Measurements from ENCODE around the gene LY6G5B. TPM values are rescaled to one million over a fixed set of nuclear protein-coding genes. Genes with fewer than 3 reads are reported as not detected.
A peak's percentile ranks its signal among the peaks of the same experiment; 100 is the strongest.

The LY6G5B gene
- polyA plus RNA-seq, 1 of the 3 experiments (the other 2 are of a cell fraction) = 12.7 TPM

DNA sequence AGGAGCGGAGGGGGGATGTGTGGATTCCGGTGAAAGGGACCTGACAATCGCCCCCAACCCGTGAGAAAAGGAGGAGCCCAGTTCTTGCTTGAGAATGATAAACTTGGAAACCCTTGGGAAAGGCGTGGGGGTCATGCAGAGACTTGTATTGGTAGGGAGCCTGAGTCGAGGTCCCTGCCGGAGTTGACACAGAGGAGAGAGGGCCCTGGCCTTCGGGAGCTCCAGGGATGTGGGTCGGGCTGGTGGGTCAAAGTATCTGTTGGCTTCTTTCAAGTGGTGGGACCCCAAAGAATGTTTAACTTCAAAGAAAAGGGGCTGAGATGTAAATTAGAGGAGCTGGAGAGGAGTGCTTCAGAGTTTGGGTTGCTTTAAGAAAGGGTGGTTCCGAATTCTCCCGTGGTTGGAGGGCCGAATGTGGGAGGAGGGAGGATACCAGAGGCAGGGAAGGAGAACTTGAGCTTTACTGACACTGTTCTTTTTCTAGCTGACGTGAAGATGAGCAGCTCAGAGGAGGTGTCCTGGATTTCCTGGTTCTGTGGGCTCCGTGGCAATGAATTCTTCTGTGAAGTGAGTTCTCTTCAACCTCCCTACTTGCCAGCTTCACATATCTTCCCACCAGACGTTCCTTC is 3.3 kb upstream of the LY6G5B start:
- Histone ChIP-seq H3K36me3 (replicated peaks in 1 of 2; ENCODE audit: control insufficient read depth in 1 of 2, insufficient read depth in 2 of 2, low read length in 1 of 2) (peaks cover 41 to 55% of the 10 kb centered on the region in 2 experiments), H3K9ac (peak overlapping the region; percentile 92), H4K20me1 (ENCODE audit: insufficient read depth) (no peaks in the 10 kb centered on the region), H2AFZ (ENCODE audit: low read depth) (no peak overlapping the region), H3K9me3 (no peaks in the 10 kb centered on the region), H3K4me2 (peak overlapping the region; percentile 97), H3K4me3 (ENCODE audit: low read depth in 2 of 2, low read length in 1 of 2) (peak overlapping the region; percentile 86 to 89), H3K27ac (ENCODE audit: low read depth in 2 of 2, low read length in 1 of 2) (peak overlapping the region; percentile 82 to 87), H3K9me2 (no peaks in the 10 kb centered on the region), H3K4me1 (ENCODE audit: control insufficient read depth in 1 of 2, insufficient read depth in 2 of 2, low read depth in 1 of 2, low read length in 1 of 2) (peaks cover 14 to 17% of the 10 kb centered on the region in 2 experiments; a peak in 3 of 4 replicates), H3K27me3 (ENCODE audit: insufficient read depth) (no peaks in the 10 kb centered on the region), H3F3A (replicated peaks; ENCODE audit: insufficient read depth) (peaks cover 21% of the 10 kb centered on the region), H3K79me2 (ENCODE audit: insufficient read depth) (peaks cover 69% of the 10 kb centered on the region)
- WGBS (ENCODE audit: low lambda C conversion rate) = 2% methylated on average over 15 of the region's 15 CpGs
- POLR2A ChIA-PET = no interaction called here
- CTCF ChIA-PET = interaction anchor here (1.0 to 2.8 kb wide), 4 partner anchors 13 to 174 kb away, joined by 3 to 10 read pairs (median 4); partner anchors contain the start of gene BAG6
- TF ChIP-seq FOXM1 (IDR thresholded peaks at IDR 0.05; ENCODE audit: low read depth) (no peak), FOXJ3 (CRISPR knock-in tag; IDR thresholded peaks at IDR 0.05) (no peak), RXRA (IDR thresholded peaks at IDR 0.05; ENCODE audit: borderline replicate concordance, low read depth) (no peak), EP300 (IDR thresholded peaks at IDR 0.05; ENCODE audit: borderline replicate concordance in 1 of 2, low read depth in 1 of 2, low read length in 1 of 2) (no peak), POLR2AphosphoS5 (IDR thresholded peaks at IDR 0.05; ENCODE audit: low read depth, low read length) (no peak), JUND (IDR thresholded peaks at IDR 0.05) (no peak)
- TF ChIP-seq, protein P1, sequence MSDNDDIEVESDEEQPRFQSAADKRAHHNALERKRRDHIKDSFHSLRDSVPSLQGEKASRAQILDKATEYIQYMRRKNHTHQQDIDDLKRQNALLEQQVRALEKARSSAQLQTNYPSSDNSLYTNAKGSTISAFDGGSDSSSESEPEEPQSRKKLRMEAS (IDR thresholded peaks at IDR 0.05; ENCODE audit: low read depth) = no peak
- TF ChIP-seq, protein P2, sequence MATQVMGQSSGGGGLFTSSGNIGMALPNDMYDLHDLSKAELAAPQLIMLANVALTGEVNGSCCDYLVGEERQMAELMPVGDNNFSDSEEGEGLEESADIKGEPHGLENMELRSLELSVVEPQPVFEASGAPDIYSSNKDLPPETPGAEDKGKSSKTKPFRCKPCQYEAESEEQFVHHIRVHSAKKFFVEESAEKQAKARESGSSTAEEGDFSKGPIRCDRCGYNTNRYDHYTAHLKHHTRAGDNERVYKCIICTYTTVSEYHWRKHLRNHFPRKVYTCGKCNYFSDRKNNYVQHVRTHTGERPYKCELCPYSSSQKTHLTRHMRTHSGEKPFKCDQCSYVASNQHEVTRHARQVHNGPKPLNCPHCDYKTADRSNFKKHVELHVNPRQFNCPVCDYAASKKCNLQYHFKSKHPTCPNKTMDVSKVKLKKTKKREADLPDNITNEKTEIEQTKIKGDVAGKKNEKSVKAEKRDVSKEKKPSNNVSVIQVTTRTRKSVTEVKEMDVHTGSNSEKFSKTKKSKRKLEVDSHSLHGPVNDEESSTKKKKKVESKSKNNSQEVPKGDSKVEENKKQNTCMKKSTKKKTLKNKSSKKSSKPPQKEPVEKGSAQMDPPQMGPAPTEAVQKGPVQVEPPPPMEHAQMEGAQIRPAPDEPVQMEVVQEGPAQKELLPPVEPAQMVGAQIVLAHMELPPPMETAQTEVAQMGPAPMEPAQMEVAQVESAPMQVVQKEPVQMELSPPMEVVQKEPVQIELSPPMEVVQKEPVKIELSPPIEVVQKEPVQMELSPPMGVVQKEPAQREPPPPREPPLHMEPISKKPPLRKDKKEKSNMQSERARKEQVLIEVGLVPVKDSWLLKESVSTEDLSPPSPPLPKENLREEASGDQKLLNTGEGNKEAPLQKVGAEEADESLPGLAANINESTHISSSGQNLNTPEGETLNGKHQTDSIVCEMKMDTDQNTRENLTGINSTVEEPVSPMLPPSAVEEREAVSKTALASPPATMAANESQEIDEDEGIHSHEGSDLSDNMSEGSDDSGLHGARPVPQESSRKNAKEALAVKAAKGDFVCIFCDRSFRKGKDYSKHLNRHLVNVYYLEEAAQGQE (IDR thresholded peaks at IDR 0.05; ENCODE audit: low read depth, low read length) = no peak
- TF ChIP-seq, protein P3, sequence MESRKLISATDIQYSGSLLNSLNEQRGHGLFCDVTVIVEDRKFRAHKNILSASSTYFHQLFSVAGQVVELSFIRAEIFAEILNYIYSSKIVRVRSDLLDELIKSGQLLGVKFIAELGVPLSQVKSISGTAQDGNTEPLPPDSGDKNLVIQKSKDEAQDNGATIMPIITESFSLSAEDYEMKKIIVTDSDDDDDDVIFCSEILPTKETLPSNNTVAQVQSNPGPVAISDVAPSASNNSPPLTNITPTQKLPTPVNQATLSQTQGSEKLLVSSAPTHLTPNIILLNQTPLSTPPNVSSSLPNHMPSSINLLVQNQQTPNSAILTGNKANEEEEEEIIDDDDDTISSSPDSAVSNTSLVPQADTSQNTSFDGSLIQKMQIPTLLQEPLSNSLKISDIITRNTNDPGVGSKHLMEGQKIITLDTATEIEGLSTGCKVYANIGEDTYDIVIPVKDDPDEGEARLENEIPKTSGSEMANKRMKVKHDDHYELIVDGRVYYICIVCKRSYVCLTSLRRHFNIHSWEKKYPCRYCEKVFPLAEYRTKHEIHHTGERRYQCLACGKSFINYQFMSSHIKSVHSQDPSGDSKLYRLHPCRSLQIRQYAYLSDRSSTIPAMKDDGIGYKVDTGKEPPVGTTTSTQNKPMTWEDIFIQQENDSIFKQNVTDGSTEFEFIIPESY (IDR thresholded peaks at IDR 0.05; ENCODE audit: borderline replicate concordance, low read depth) = no peak
- TF ChIP-seq, protein P4, sequence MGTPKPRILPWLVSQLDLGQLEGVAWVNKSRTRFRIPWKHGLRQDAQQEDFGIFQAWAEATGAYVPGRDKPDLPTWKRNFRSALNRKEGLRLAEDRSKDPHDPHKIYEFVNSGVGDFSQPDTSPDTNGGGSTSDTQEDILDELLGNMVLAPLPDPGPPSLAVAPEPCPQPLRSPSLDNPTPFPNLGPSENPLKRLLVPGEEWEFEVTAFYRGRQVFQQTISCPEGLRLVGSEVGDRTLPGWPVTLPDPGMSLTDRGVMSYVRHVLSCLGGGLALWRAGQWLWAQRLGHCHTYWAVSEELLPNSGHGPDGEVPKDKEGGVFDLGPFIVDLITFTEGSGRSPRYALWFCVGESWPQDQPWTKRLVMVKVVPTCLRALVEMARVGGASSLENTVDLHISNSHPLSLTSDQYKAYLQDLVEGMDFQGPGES (IDR thresholded peaks at IDR 0.05; ENCODE audit: low read depth, low read length) = no peak
- no peak for DNase-seq

All from SK-N-SH (cell line).